Glutamatergic neuron (in vitro differentiated cells): Measurements from ENCODE around the gene NT5C2. TPM values are rescaled to one million over a fixed set of nuclear protein-coding genes. Genes with fewer than 3 reads are reported as not detected.

Source experiments
- DNase-seq: peaks from one replicate; pipeline ENCODE4 v3.0.0; 2022
- H3K27ac Mint-ChIP-seq: one replicate; pipeline ENCODE4 v1.8.0; 2020; ENCODE audit warnings: mild to moderate bottlenecking, mixed read lengths, inconsistent platforms; ENCODE audit not compliant: unreplicated experiment
- H3K27me3 Mint-ChIP-seq: one replicate; pipeline ENCODE4 v1.8.0; 2020; ENCODE audit warnings: mild to moderate bottlenecking, moderate library complexity, mixed read lengths, inconsistent platforms; ENCODE audit not compliant: unreplicated experiment
- H3K36me3 Mint-ChIP-seq: one replicate; pipeline ENCODE4 v1.8.0; 2020; ENCODE audit warnings: mild to moderate bottlenecking, mixed read lengths, inconsistent platforms; ENCODE audit not compliant: unreplicated experiment
- H3K4me1 Mint-ChIP-seq: one replicate; pipeline ENCODE4 v1.8.0; 2020; ENCODE audit warnings: mild to moderate bottlenecking, low read depth, mixed read lengths, inconsistent platforms; ENCODE audit not compliant: unreplicated experiment
- H3K4me3 Mint-ChIP-seq: one replicate; pipeline ENCODE4 v1.8.0; 2020; ENCODE audit warnings: mild to moderate bottlenecking, mixed read lengths, inconsistent platforms; ENCODE audit not compliant: unreplicated experiment
- H3K9me3 Mint-ChIP-seq: one replicate; pipeline ENCODE4 v1.8.0; 2020; ENCODE audit warnings: mild to moderate bottlenecking, moderate library complexity, mixed read lengths, inconsistent platforms; ENCODE audit not compliant: unreplicated experiment
- long read RNA-seq: library from polyadenylated mRNA; unstranded; transcript quantifications from one replicate; pipeline ENCODE4 v2.0.0, GENCODE V29; 2020; ENCODE audit not compliant: unreplicated experiment
- total RNA-seq: library from RNA; stranded (reverse); fragmentation: NEBNext Ultra II Directional; extraction: Animal tissue kit (Norgen Biotek cat#: 25700); gene quantifications from one replicate; pipeline ENCODE4 v1.2.1, GENCODE V29; 2021; ENCODE audit not compliant: unreplicated experiment
- TF ChIP-seq, protein P1 (sequence below): fragments of 200-600 bp; sonication (generic); IDR thresholded peaks from one replicate; pipeline ENCODE4 v1.5.0; 2021; ENCODE audit not compliant: partially characterized antibody, unreplicated experiment

Gene NT5C2
- total RNA-seq, result 68.5 TPM
- long read RNA-seq, partial matches to known transcripts, result 1 of 12 reads
- long read RNA-seq, other reads (novel, unspliced or antisense), result 6 of 12 reads

DNA sequence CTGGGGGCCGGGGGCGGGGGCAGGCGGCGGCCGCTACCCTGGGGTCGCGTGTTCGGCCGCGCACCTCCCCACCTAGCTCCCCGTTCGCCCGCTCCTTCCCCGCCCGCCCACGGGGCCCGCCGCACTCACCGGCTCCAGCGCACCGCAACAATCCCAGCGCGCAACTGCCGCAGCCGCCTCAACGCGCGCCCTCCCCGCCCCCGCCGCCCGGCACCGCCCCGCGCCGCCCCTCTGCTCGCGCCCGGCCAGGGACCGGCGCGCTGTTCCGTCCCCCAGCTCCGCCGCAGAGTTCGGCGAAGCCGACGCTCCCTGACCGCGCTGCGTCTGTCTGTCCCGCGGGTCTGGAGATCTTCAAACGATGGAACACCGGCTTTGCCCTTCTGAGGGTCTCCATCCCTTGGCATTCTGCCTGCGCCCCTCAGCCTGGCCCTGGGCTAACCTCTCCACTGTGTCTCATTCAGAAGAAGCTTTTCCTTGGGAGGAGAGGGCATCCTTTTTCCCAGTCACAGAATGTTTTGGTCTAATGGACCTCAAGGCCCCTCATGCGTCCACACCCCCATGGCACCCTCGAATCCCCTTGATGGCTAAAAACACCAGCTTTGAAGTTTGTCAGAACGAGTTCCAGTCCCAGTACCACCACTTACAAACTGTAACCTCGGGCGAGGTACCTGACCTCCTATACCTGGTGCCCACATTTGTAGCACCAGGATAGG, at the start of gene NT5C2:
Gene NT5C2, minus strand, starts transcription at position 166 of the 713 bp plus-strand sequence. CDS start 18,314 bp downstream, outside the sequence.
- DNase-seq, result peak; percentile 87

DNA sequence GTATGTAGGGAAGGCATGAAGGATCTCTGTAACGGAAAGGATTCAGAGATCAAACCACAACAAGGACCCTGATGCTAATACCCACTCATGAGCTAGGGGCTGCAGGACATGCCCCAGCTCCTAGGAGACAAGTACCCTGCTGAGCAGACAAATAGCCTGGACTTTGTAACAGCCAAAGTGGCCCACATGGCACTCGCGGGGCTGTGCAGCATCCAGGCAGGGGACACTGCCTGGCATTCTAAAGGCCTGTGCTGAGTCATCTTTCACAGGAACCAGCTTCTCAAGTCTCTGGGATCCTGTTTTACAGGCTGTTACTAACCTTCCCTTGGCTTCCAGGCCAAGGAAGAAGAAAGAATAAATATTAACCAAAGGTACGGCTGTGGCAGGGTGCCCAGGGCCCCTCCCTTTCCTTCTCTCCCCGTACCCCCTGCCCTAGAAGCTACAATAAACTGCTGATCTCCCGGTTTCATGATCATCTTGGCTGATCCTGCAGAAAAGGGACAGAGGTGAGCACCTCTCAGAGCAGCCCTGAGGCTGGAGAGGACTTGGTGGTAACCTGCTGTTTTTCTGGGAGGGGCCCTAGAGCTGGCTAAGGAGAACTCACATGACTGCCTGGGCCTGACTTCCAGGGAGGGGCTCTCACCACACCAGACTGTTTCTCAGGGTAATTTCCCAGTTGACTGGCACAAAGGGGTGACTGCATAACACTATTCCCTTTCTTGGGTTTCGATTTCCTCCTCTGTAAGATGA, 48.4 kb upstream of the NT5C2 start:
- Mint-ChIP-seq H3K27ac (no peak overlapping the region), H3K27me3 (no peaks in the 10 kb centered on the region), H3K36me3 (no peaks in the 10 kb centered on the region), H3K9me3 (peaks cover 2% of the 10 kb centered on the region), H3K4me1 (no peaks in the 10 kb centered on the region), H3K4me3 (no peak overlapping the region)
- DNase-seq, result no peak
- TF ChIP-seq, protein P1, sequence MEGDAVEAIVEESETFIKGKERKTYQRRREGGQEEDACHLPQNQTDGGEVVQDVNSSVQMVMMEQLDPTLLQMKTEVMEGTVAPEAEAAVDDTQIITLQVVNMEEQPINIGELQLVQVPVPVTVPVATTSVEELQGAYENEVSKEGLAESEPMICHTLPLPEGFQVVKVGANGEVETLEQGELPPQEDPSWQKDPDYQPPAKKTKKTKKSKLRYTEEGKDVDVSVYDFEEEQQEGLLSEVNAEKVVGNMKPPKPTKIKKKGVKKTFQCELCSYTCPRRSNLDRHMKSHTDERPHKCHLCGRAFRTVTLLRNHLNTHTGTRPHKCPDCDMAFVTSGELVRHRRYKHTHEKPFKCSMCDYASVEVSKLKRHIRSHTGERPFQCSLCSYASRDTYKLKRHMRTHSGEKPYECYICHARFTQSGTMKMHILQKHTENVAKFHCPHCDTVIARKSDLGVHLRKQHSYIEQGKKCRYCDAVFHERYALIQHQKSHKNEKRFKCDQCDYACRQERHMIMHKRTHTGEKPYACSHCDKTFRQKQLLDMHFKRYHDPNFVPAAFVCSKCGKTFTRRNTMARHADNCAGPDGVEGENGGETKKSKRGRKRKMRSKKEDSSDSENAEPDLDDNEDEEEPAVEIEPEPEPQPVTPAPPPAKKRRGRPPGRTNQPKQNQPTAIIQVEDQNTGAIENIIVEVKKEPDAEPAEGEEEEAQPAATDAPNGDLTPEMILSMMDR, result no peak

More for the DNA sequence above, at the start of gene NT5C2:
- Mint-ChIP-seq H3K4me1 (peaks cover 9% of the 10 kb centered on the region), H3K4me3 (peak within 1 kb of the TSS; percentile 98), H3K36me3 (no peaks in the 10 kb centered on the region), H3K9me3 (peaks cover 2% of the 10 kb centered on the region), H3K27ac (peak within 1 kb of the TSS; percentile 95), H3K27me3 (peaks cover 10% of the 10 kb centered on the region)
- TF ChIP-seq, protein P1, result no peak

DNA sequence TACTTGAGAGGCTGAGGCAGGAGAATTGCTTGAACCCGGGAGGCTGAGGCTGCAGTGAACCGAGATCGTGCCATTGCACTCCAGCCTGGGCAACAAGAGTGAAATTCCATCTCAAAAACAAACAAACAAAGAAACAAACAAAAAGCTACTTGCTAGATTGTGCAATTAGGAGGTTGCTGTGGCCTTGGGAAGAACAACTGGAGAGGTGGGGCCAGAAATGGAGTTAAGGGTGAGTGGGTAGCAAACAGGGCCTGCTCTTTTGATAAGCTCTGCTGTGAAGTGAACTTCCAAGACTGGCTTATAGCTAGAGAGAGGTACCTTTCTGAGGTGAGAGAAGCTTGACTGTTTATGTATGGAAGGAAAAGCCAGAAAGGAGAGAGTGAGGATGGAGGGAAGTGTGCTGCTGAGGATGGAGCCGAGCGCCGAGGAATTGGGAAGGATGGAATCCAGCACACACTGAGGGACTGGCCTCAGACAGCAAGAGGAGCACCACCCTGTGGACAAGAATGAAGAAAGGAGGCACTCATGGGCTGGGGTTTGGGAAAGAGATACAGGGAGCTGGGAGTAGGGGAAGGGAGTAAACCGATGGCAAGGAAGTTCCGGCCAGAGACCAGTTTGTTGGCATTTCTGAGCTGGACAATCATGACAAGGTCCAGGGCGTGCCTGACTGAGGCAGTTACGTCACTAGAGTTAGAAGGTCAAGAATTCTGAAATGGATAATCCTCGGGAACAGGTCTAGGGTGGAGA, 45.6 kb upstream of the NT5C2 start:
- Mint-ChIP-seq H3K27me3 (peaks cover 3% of the 10 kb centered on the region), H3K4me3 (no peak overlapping the region), H3K9me3 (peaks cover 2% of the 10 kb centered on the region), H3K36me3 (no peaks in the 10 kb centered on the region), H3K27ac (no peak overlapping the region), H3K4me1 (no peaks in the 10 kb centered on the region)
- TF ChIP-seq, protein P1, result no peak
- DNase-seq, result no peak

DNA sequence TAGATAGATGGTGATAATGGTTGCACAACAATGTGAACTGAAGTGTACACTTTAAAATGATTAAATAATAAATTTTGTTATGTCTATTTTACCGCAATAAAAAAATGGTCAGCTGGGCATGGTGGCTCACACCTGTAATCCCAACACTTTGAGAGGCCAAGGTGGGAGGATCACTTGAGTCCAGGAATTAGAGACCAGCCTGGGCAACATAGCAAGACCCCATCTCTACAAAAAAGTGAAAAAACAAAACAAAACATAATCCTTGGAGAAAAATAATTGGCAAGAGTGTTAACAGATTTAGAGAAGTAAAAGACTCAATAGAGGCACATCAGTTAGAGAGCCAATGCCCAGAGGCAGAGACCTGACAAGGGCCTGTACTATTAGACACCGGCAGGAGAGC, 42.7 kb upstream of the NT5C2 start:
- Mint-ChIP-seq H3K27ac (no peak overlapping the region), H3K9me3 (peaks cover 2% of the 10 kb centered on the region), H3K27me3 (peaks cover 3% of the 10 kb centered on the region), H3K4me3 (no peak overlapping the region), H3K36me3 (no peaks in the 10 kb centered on the region), H3K4me1 (no peaks in the 10 kb centered on the region)
- TF ChIP-seq, protein P1, result no peak
- no peak for DNase-seq
